GM23338 (cell line): Measurements from ENCODE around the gene DMD. TPM values are rescaled to one million over a fixed set of nuclear protein-coding genes. Genes with fewer than 3 reads are reported as not detected.
A peak's percentile ranks its signal among the peaks of the same experiment; 100 is the strongest.

Experiments used
- ATAC-seq: fragments of 200-7000 bp; cut with Tn5 transposase; 3 replicates; pipeline ENCODE4 v1.9.1; 2020
- DNase-seq: peaks from one replicate; pipeline ENCODE4 v3.0.0-alpha.2; 2015; ENCODE audit warnings: low spot score
- H2AFZ ChIP-seq: fragments of 200-600 bp; sonication (generic); 2 replicates; pipeline ENCODE4 v1.8.0; 2016; ENCODE audit warnings: antibody characterized with exemption, mild to moderate bottlenecking, moderate library complexity
- H3F3A ChIP-seq: fragments of 200-600 bp; sonication (generic); replicated peaks from 2 replicates; pipeline ENCODE4 v1.8.0; 2017; ENCODE audit warnings: antibody characterized with exemption, mixed run types, low read depth
- H3K27ac ChIP-seq: fragments of 200-600 bp; sonication (generic); 2 replicates; pipeline ENCODE4 v1.6.1; 2016; ENCODE audit warnings: low read depth
- H3K27me3 ChIP-seq: fragments of 200-600 bp; sonication (generic); 2 replicates; pipeline ENCODE4 v1.8.0; 2016; ENCODE audit warnings: mild to moderate bottlenecking, mixed run types, moderate library complexity; ENCODE audit not compliant: insufficient read depth
- H3K36me3 ChIP-seq: fragments of 200-600 bp; sonication (generic); 2 replicates; pipeline ENCODE4 v1.8.0; 2016; ENCODE audit warnings: mild to moderate bottlenecking; ENCODE audit not compliant: insufficient read depth
- H3K4me1 ChIP-seq: fragments of 200-600 bp; sonication (generic); 2 replicates; pipeline ENCODE4 v1.8.0; 2016; ENCODE audit warnings: mild to moderate bottlenecking, moderate library complexity; ENCODE audit not compliant: insufficient read depth
- H3K4me2 ChIP-seq: fragments of 200-600 bp; sonication (generic); 2 replicates; pipeline ENCODE4 v1.7.1; 2017; ENCODE audit warnings: mixed run types
- H3K4me3 ChIP-seq: fragments of 200-600 bp; sonication (generic); 2 replicates; pipeline ENCODE4 v1.6.1; 2016; ENCODE audit warnings: mixed run types
- H3K79me2 ChIP-seq: fragments of 200-600 bp; sonication (generic); replicated peaks from 2 replicates; pipeline ENCODE4 v1.8.0; 2017; ENCODE audit warnings: mild to moderate bottlenecking; ENCODE audit not compliant: insufficient read depth
- H3K9me2 ChIP-seq: fragments of 200-600 bp; sonication (generic); 2 replicates; pipeline ENCODE4 v1.8.0; 2017; ENCODE audit not compliant: insufficient read depth
- H4K20me1 ChIP-seq: fragments of 200-600 bp; sonication (generic); replicated peaks from 2 replicates; pipeline ENCODE4 v1.8.0; 2017; ENCODE audit warnings: mild to moderate bottlenecking; ENCODE audit not compliant: insufficient read depth
- H3K27ac Mint-ChIP-seq: 2 replicates; pipeline ENCODE4 v1.8.0; 2020; ENCODE audit warnings: inconsistent platforms, mild to moderate bottlenecking, moderate library complexity, mixed read lengths
- H3K27me3 Mint-ChIP-seq: 3 replicates; pipeline ENCODE4 v1.8.0; 2022; ENCODE audit warnings: low read depth, mild to moderate bottlenecking, moderate library complexity, mixed read lengths, inconsistent platforms; ENCODE audit not compliant: insufficient read depth, poor library complexity
- H3K36me3 Mint-ChIP-seq: 3 replicates; pipeline ENCODE4 v1.8.0; 2021; ENCODE audit warnings: low read depth, mild to moderate bottlenecking, inconsistent platforms, moderate library complexity, mixed read lengths
- H3K4me1 Mint-ChIP-seq: 3 replicates; pipeline ENCODE4 v1.8.0; 2020; ENCODE audit warnings: mild to moderate bottlenecking, inconsistent platforms, mixed read lengths
- H3K4me3 Mint-ChIP-seq: 3 replicates; pipeline ENCODE4 v1.8.0; 2021; ENCODE audit warnings: moderate library complexity, mild to moderate bottlenecking, inconsistent platforms, mixed read lengths
- H3K9me3 Mint-ChIP-seq: 3 replicates; pipeline ENCODE4 v1.8.0; 2020; ENCODE audit warnings: moderate library complexity, mild to moderate bottlenecking, inconsistent platforms, mixed read lengths
- CREB1 ChIP-seq: fragments of 250-450 bp; sonication (Bioruptor Pico); IDR thresholded peaks from 2 replicates; pipeline ENCODE4 v1.5.0; 2020; ENCODE audit warnings: low read depth, mild to moderate bottlenecking, moderate library complexity
- CTCF ChIP-seq, 2 experiments: fragments of 200-600 bp in 1 of 2; sonication (generic) in 1 of 2; conservative IDR thresholded peaks; 2 replicates each; pipeline versions ENCODE4 v1.5.1 to v1.6.1; 2016 to 2017; ENCODE audit warnings: antibody characterized with exemption in 2 of 2, low read depth in 2 of 2, mild to moderate bottlenecking in 2 of 2, moderate library complexity in 1 of 2
- ETS1 ChIP-seq: IDR thresholded peaks from 2 replicates; pipeline ENCODE4 v1.6.1; 2016; ENCODE audit warnings: antibody characterized with exemption
- EZH2phosphoT487 ChIP-seq: fragments of 200-600 bp; sonication (generic); IDR thresholded peaks from one replicate; pipeline ENCODE4 v1.8.1; 2018; ENCODE audit warnings: antibody characterized with exemption; ENCODE audit not compliant: unreplicated experiment
- JUNB ChIP-seq: IDR thresholded peaks from one replicate; pipeline ENCODE4 v1.6.1; 2016; ENCODE audit warnings: antibody characterized with exemption; ENCODE audit not compliant: unreplicated experiment
- POLR2AphosphoS5 ChIP-seq: IDR thresholded peaks from 2 replicates; pipeline ENCODE4 v1.6.1; 2016; ENCODE audit warnings: antibody characterized with exemption, low read depth
- REST ChIP-seq: IDR thresholded peaks from one replicate; pipeline ENCODE4 v1.6.1; 2018; ENCODE audit warnings: antibody characterized with exemption; ENCODE audit not compliant: unreplicated experiment
- STAT1 ChIP-seq: IDR thresholded peaks from one replicate; pipeline ENCODE4 v1.6.1; 2016; ENCODE audit warnings: antibody characterized with exemption; ENCODE audit not compliant: unreplicated experiment
- ZNF114 ChIP-seq: fragments of 250-450 bp; sonication (Bioruptor Pico); IDR thresholded peaks from 2 replicates; pipeline ENCODE4 v1.5.0; 2020; ENCODE audit warnings: mild to moderate bottlenecking, moderate library complexity
- ZNF462 ChIP-seq: fragments of 250-450 bp; sonication (Bioruptor Pico); IDR thresholded peaks from 2 replicates; pipeline ENCODE4 v1.5.0; 2020; ENCODE audit warnings: mild to moderate bottlenecking, moderate library complexity
- polyA plus RNA-seq: library from polyadenylated mRNA; unstranded; fragments of >200 nt; fragmentation: Nextera tagmentation; extraction: Ambion mirVana; gene quantifications from 2 replicates; pipeline ENCODE4 v1.2.1, GENCODE V29; 2016
- total RNA-seq: library from RNA; depleted of rRNA; stranded (reverse); fragments of >200 nt; shearing (Covaris generic); gene quantifications from 2 replicates; pipeline ENCODE4 v1.2.3, GENCODE V29; 2014

DMD gene
- total and polyA plus RNA-seq, 2 experiments from 2014 or later, result 4.5 to 7.6 TPM

GRCh38 chrX:31265383-31265782, 1946.0 kb downstream of the DMD start:
- Mint-ChIP-seq H3K27ac (no peak overlapping the region), H3K4me1 (peaks cover 28% of the 10 kb centered on the region), H3K27me3 (peaks cover 1% of the 10 kb centered on the region), H3K36me3 (no peaks in the 10 kb centered on the region), H3K4me3 (peak overlapping the region; percentile 16; the same call in 1 of the 3 replicates), H3K9me3 (no peaks in the 10 kb centered on the region)
- H4K20me1 ChIP-seq, result no peaks in the 10 kb centered on the region
- ATAC-seq (no peak), DNase-seq (no peak)
- H3K4me2 ChIP-seq, result no peak overlapping the region
- no peak for TF ChIP-seq ETS1
- no peak for TF ChIP-seq STAT1
- TF ChIP-seq REST, result no peak
- TF ChIP-seq CREB1, result no peak
- TF ChIP-seq POLR2AphosphoS5, result no peak
- no peak for TF ChIP-seq CTCF (conservative IDR thresholded peaks at IDR 0.05; ENCODE audit: low read depth in 2 of 2)
- TF ChIP-seq ZNF114 (CRISPR knock-in tag), result no peak
- TF ChIP-seq EZH2phosphoT487, result no peak
- TF ChIP-seq ZNF462 (CRISPR knock-in tag), result no peak
- no peak for TF ChIP-seq JUNB
- no peak overlapping the region for H2AFZ ChIP-seq
- peaks cover 9% of the 10 kb centered on the region; the same call in 1 of the 2 replicates for H3K4me1 ChIP-seq
- no peaks in the 10 kb centered on the region for H3K9me2 ChIP-seq
- no peaks in the 10 kb centered on the region for H3K27me3 ChIP-seq
- no peaks in the 10 kb centered on the region for H3K79me2 ChIP-seq
- no peaks in the 10 kb centered on the region for H3K36me3 ChIP-seq
- no peaks in the 10 kb centered on the region for H3F3A ChIP-seq
- H3K4me3 ChIP-seq, result no peak overlapping the region
- H3K27ac ChIP-seq, result no peak overlapping the region
